SIG-M5 (cell line): ENCODE results near the gene SIDT1.

Experiments
- DNase-seq: peaks from one replicate; lab custom pipeline; 2025; lab: John Stamatoyannopoulos, UW

SIDT1 gene

DNA sequence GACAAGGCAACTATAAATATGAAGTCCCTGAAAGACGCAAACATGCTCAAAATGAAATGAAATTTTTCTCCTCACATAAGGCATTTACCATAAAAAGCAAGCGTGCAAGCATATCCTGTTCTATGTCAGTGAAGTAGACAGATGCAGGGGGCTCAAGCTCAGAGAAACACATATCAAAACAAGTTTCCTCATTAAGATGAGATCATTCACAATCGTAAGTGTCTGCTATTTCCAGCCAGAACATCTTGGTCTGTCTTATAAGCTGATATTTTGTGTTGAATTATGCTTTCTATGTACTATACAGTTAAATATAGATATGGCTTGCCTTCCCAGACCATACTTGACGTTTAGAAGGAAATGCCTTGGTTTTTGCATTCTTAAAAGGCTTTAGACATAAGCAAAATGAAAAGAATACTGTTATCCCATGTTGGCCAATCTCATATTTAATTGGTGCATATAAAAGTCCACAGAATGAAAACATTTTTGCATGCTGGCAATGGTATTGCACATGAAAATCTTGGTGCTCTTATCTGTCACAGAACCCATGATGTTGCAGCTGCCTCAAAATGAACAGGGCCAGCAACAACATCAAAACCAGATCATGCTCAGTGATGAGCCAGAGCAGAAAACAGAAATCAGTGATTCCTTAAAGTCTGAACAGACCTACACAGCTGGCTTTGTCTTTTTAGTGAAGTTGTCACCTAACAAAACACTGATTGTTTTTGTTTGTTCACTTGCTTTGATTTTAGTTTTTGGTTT, 65.4 kb downstream of the SIDT1 start:
- no peak for DNase-seq

DNA sequence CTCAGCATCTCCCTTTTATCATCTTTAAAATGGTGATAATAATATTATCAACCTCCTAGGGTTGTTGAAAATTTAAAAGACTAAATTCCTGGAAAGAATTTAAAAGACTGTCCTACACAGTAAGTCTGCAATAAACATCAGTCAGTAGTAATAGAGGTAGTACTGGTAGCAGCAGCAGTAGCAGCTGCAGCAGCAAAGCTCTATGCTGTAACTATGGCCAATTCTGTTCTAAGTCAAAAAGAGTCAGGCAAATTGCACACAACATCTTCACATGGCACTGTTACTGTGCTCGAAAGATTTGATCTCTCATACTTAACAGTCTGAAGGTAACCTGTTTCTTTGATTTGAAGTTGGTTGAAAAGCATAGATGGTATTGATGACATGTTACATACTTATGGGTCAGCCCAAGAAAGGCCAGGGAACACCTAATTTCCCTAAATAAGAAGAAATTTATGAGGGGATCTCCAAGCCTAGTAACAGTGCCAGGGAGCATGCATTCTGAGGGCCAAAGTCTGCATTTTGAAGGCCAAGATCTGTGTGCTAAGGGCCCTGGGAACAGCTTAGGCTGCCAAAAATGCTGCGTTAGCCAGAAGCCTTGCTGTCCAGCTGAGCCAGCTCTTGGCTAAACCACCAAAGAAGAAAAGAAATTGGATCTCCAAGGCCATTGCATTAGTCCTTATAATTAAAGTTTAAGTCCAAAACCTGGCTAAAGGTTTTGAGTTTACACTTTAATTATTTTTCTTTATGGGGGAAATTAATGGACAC, 68.2 kb downstream of the SIDT1 start:
- DNase-seq, result no peak

DNA sequence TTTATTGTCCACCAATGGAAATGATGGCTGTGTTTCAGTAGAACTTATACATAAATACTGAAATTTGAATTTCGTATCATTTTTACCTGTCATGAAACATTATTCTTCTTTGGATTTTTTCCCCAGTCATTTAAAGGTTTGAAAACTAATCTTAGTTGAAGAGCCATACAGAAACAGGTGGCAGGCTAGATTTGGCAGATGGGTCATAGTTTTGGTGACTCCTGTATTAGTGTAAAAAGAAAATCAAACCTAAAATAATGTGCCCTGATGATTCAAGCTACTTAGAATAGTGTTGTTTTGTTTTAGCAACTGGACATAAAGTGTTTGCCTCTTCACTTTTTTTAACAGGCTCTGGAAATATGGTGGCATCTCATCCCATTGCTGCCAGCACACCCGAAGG, 68.9 kb downstream of the SIDT1 start:
- no peak for DNase-seq

DNA sequence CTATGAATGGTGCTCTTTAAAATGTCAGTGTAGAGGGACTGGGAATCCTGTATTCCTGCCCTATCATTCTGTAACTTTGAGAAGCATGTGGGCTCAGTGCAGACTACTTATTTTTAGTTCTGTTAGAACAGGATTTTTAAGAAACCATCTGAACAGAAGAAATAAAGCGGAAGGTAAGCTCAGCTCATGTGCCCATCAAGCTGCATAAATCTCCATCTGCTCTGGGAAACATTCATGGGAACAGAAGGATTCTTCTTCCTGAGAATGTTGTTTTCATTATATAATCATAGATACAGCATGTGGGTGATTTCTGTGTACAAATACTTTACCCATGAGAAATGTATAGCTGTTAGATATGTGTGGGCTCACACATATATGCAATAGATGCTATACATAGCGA, 69.9 kb downstream of the SIDT1 start:
- DNase-seq, result no peak

DNA sequence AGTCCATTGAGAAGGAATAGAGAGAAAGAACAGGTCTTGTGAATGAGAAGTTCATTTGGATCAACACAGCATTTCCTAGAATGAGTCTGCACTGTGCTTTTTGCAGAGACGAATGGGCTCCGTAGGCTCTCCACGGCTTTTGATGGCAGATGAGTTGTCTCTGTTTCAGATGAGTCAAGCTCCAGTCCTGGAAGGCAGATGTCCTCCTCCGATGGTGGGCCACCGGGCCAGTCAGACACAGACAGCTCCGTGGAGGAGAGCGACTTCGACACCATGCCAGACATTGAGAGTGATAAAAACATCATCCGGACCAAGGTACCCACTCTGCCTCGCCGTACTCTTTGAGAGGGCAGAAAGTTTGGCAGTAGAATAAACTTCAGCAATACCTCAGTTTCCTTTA, 70.5 kb downstream of the SIDT1 start:
- DNase-seq, result no peak

DNA sequence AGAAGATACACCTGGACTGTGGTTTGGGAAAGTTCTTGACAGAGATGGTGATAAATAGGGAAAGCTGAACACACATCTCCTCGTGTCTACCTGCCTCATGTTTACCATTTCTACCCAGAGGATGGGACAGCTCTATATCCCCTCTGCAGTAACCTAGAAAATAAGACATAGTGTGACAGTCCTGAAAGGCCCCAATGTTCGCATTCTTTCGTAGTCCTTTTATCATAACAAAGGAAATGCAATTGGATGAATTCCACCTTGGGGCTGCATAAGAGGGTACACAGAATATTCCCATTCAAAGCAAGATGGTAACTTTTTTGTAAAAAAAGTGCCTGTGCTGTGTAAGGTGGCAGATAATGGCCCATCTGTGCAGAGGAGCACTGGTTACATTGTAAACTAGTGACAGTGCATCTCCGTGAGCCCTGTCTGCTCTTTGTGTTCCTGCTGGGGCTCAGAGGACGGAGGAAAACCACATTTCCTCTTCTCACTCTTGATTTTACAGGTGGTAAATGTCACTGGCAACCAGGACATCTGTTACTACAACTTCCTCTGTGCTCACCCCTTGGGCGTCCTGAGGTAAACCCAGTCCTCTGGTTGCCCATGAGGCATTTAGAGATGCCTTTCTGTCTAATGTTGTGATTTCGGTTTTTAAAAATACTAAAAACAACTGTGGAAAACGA, 74.3 kb downstream of the SIDT1 start:
- no peak for DNase-seq

DNA sequence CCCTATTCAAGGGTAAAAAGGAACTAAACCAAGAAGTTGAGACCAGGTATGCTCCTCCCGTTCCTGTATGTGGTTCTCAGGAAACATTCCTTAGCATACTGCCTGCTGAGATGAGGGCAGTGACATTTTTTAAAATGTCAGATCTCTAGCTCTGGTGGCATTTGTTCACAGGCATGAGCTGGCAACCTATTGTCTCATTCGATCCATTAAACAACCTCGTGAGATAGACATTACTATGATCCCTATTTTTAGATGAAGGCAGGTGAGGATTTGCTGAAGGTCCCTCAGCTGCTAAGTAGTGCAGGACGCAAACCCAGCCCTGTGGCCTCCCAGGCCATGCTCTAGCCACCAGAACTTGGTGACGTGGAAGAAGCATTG, 74.9 kb downstream of the SIDT1 start:
- no peak for DNase-seq

DNA sequence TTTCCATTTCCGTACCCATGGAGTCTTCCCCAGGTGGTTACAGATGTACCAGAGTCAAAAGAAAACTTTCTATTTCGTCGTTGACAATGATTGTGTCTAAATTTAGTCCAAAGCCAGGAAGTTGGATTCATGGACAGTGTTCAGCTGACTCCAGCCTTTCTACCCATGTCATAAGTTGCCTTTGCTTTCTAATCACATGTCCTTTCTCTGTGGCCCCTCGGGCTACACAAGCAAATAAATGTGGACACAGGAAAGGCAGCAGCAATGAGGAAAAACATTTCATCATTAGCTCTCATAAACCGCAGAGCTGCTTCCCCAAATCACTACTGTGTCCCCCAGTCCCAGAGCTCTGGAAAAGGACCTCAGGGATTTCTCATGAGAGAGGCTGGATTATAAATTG, 82.0 kb downstream of the SIDT1 start:
- no peak for DNase-seq

DNA sequence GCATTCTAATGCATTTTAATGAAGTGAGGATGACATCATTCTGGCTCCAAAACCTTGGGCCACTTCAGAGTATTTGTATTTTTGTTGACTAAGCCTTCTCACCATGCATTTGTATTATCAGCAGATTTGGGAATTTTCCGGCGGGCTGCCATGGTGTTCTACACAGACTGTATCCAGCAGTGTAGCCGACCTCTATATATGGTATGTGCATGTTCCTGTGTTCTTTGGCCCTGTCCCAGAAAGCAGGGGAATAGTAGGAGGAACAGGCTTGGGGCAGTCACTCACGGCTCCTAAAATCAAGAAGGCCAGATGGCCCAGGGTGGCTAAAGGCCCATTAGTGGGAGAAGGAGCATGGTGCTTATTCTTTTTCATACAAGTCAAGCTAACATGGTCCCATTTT, 83.6 kb downstream of the SIDT1 start:
- no peak for DNase-seq

DNA sequence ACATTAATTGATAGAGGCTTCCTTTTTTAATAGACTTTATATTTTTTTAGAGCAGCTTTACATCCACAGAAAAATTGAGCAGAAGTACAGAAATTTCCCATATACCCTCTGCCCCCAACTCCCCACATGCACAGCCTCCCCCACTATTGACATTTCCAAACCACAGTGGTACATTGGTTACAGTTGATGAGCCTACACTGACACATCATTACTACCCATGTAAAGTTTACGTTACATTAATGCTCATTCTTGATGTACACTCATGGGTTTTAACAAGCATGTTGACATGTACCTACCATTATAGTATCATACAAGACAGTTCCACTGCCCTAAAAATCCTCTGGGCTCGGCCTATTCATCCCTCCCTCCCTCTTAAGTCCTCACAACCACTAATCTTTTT, 85.4 kb downstream of the SIDT1 start:
- no peak for DNase-seq

DNA sequence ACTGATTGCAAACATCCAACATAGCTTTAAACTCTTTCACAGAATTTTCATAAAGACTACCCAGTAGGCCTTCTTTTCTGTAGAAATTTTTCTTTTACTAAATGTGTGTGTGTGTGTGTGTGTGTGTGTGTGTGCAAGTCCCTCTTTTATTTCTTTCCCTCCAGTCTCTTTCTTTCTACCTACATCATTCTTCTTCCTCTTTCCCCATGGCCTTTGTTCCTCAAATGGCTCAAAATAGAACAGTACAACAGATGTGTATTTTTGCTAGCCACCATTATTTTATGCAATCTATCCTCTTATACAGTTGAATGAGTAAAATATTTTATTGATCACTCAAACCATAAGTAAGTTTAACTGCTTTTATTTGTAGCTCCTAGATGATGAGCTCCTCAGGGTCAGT, 87.7 kb downstream of the SIDT1 start:
- peak; percentile 39 for DNase-seq

DNA sequence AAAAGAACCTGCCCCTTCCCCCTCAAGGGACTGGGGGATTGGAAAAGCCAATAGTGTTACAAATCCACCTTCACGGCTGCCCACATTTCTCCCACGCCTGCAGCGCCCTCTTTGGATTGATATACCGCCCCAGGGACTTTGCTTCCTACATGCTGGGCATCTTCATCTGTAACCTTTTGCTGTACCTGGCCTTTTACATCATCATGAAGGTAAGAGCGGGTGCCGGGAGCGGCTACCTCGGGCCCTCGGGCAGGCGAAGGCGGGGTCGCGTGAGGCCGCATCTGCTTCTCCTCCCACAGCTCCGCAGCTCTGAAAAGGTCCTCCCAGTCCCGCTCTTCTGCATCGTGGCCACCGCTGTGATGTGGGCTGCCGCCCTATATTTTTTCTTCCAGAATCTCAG, 91.0 kb downstream of the SIDT1 start:
- no peak for DNase-seq

DNA sequence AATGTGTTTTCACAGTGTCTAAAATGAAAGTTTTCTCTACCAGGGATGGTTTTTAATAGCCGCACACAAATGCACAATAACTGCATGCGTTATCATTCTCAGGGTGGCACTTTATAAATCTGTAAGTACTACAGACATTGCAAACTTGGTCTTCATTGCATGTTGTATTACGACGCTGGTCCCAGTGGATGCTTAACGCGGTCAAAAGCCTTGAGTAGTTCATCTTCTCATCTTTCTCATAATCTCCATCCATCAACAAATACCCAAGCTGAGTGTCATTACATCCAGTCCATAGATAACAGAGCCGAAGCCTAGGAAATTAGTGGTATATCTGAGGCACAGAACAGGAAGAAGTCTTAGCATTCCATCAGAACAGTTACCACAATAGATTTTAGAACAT, 91.5 kb downstream of the SIDT1 start:
- DNase-seq, result no peak

DNA sequence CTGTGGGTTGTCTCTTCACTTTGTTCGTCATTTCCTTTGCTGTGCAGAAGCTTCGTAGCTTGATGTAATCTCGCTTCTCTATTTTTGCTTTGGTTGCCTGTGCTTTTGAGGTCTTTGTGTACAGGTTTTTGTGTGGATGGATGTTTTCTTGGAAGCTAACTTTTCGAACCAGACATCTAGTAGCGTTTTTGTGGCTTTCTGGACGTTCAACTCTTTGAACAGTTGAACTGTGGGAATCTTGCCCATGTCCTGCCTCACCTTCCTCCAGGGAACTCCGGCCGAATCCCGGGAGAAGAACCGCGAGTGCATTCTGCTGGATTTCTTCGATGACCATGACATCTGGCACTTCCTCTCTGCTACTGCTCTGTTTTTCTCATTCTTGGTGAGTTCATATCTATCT, 93.5 kb downstream of the SIDT1 start:
- no peak for DNase-seq

DNA sequence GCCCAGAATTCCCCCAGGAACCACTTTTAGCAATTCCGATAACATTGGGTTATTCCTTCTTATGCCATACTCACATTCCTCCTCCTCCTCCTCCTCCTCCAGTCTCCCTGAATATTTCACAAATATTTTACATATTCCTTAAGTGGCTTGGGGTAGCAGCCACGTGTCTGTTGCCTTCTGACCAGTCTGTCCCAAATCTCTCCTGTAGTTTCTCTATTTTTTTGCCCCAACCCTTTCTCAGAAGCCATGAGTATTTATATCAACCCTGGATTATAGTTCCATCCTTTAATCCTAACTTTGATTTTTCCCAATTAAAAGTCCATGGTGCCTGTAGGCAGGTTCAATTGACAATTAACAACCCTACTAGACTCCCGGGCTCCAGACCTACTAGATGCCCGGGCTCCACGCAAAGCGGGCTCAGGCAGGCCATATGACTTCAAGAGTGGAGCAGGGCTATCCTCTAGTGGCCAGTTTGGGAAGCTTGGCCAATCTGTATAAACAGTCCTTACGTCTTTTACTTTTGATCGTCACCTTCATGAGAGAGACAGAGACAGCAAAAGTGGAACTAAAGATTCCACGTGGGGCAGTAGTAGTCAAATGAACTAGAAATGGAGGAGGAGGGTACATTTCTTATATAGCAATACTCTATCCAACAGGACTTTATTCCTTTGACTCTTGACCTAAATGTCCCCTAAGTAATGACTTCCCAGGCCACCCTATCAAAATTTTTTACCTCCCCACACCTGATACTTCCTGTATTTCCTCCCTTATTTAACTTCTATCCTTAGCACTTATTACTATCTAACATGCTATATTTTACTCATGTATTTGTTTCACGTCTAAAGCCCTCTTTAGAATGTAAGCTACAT, 94.4 kb downstream of the SIDT1 start:
- no peak for DNase-seq

DNA sequence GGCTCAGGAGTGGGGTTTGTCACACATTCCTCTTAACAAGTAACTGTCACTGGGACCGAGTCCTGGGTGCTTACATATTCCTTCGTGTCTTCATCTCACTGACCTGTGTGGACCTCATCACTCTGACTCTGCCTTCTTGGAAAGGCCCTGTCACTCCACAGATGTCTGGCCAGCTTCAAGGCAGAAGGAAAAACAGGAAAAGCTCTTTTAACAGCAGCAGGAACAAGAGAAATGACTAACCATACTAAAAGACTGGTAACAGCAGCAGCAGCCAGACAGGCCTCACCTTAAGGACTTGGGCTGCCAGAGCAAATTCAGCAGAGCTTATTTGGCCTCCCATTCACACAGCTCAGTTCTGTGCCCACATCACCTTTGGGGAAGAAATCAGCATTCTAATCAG, 96.0 kb downstream of the SIDT1 start:
- no peak for DNase-seq

DNA sequence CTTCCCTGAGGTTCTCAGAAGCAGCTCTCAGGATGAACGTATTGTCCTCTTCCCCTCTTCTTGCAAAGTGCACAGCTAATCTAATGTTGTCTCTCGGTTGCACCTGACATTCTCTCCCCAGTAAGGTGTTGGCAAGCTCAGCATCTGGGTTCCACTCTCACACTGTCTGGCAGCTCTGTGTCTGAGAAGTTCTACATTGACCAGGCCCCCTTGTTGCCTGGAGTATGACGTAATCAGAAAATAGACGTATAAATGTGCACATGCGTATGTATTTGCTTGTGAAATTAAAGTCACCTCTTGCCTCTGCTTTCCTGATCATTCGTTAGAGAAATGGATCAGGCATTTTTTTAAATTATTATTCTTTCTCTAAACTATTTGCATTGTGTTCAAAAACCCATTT, 96.4 kb downstream of the SIDT1 start:
- no peak for DNase-seq

DNA sequence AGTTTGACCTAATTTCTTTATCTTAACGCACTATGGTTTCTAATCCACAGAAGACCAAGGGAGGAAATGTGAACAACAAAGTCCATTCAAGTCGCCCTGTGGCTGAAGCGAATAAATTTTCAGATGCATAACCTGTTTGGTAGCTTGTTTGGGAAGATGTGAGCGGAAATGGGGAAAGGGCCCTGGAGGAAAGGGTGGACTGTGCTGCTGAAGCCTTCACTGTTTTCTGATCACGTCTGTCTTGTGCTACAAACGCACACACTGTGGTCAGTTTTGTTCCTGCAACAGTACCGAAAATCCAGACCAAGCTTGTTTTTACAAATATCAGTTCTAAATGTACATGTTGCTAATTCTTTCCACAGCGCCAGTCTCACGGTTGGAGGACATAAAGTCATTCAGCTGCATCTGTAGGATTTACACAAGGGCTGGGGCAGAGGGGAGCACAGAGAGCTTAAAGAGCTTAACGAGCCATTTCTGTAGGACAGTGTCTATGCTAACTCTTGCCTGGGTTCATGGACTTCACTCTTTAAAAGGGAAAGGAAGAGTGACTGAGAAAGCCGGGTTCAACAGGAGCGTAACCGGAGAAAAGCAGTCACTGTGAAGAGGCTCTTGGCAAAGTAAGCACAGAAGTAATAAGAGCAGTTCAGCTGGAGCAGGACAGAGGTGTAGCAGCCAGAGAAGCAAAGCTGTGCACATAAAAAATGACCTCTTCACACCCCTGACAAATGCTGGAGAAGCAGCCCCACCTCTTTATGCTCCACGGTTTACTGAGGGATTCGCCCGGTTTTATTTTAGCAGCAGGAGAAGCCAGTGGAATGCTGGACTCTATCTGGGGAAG, 97.4 kb downstream of the SIDT1 start:
- DNase-seq, result no peak

DNA sequence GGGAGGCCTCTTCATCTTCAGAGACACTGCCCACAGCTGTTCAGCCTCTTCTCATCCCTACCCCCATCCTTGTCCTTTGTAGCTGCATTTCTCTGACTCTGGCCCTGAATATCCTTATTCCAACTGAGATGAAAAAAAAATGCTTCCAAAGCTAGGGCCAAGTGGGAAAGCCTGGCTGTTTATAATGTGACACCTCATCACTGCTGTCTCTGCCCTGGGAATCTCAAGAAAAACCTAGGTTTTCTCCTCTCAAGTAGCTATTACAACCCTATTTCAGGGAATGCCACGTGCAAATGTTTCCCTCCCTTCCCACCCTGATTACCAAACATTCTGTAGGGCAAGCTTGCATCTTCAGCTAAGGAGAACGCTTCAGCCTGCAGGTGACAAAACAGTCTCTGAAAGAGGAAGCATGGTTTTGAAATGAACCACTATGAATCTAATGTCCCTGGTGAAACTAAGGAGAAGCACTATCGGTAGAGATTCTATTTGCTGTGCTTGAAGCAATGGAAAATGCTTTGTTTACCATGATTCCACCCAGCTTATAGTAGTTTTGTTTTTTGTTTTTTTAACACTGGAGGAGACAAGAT, 98.7 kb downstream of the SIDT1 start:
- DNase-seq, result peak; percentile 57

DNA sequence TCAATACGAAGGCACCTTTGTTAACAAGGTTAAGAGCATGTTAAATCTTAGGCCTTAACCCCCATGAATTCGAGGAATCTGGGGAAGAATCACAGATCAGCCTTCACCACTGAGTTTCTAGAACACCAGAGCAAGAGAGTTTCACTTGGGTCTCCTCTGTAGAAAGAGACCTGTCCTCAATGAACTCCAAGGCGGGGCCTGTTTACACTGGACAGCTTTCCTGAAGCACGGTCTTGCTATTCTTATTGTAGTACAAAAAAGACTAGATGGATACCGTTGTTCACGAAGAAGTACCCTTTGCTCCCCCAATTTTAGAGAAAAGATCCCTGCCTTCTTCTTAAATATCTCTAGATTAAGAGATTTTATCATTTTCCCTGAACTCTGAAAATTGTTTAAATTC, 99.2 kb downstream of the SIDT1 start:
- no peak for DNase-seq
